Endothelial cell of umbilical vein (primary cell): ENCODE data around the gene SLC4A4. TPM values are rescaled to one million over a fixed set of nuclear protein-coding genes. Genes with fewer than 3 reads are reported as not detected.

Experiments used
- BruUV-seq: library from RNA; stranded (reverse); fragments of 400-500 nt; replicated peaks from 2 replicates; lab custom pipeline; 2021; lab: Mats Ljungman, UMichigan
- CTCF ChIA-PET: fragments of 300-600, 350-600 bp; sonication (Branson Sonifier 250); formaldehyde crosslinking; loops from one replicate; lab custom pipeline; 2021; ENCODE audit warnings: antibody characterized with exemption, inconsistent platforms; lab: Charles Lee
- POLR2A ChIA-PET: fragments of 300-600, 350-600 bp; sonication (Branson Sonifier 250); formaldehyde crosslinking; loops from one replicate; lab custom pipeline; 2021; ENCODE audit warnings: antibody characterized with exemption, inconsistent platforms; lab: Charles Lee
- DNase-seq: peaks from one replicate; pipeline ENCODE4 v3.0.0-alpha.2; 2011; ENCODE audit warnings: low read depth, low spot score
- FAIRE-seq: peaks from 2 replicates; lab custom pipeline; 2011; peaks lifted over from hg19 to GRCh38; lab: Jason Lieb, UNC
- H2AFZ ChIP-seq: 2 replicates; pipeline ENCODE4 v1.6.0; 2012; ENCODE audit warnings: low read depth, low read length, control low read depth, inconsistent platforms
- H3K27ac ChIP-seq: 2 replicates; pipeline ENCODE4 v1.5.1; 2011; ENCODE audit warnings: low read depth, mild to moderate bottlenecking, control low read depth, low read length, moderate library complexity; ENCODE audit not compliant: insufficient read depth
- H3K27me3 ChIP-seq, 2 experiments: 2 replicates each; pipeline versions ENCODE4 v1.6.0 to v1.6.1; 2011; ENCODE audit warnings: low read length in 2 of 2, mixed read lengths in 1 of 2; ENCODE audit not compliant: control insufficient read depth in 2 of 2, insufficient read depth in 2 of 2
- H3K36me3 ChIP-seq, 2 experiments: 2 replicates in 1 of 2; 3 replicates in 1 of 2; pipeline ENCODE4 v1.5.1; 2011; ENCODE audit warnings: low read length in 2 of 2, mild to moderate bottlenecking in 1 of 2, moderate library complexity in 1 of 2; ENCODE audit not compliant: control insufficient read depth in 2 of 2, insufficient read depth in 2 of 2; ENCODE audit errors: extremely low read depth in 1 of 2
- H3K4me1 ChIP-seq: 3 replicates; pipeline ENCODE4 v1.5.1; 2011; ENCODE audit warnings: mild to moderate bottlenecking, low read length; ENCODE audit not compliant: control insufficient read depth, insufficient read depth; ENCODE audit errors: extremely low read depth
- H3K4me2 ChIP-seq: 2 replicates; pipeline ENCODE4 v1.6.1; 2011; ENCODE audit warnings: low read length, control low read depth, mixed read lengths; ENCODE audit not compliant: insufficient read depth
- H3K4me3 ChIP-seq, 3 experiments: fragments of 200-600 bp in 1 of 3; sonication (generic), shearing (Covaris generic) in 1 of 3; replicated peaks in 1 of 3; 2 replicates each; pipeline ENCODE4 v1.5.1; 2011 to 2016; ENCODE audit warnings: control low read depth in 3 of 3, low read length in 3 of 3, mild to moderate bottlenecking in 2 of 3, inconsistent platforms in 1 of 3, low read depth in 1 of 3, moderate library complexity in 1 of 3; ENCODE audit not compliant: insufficient read depth in 1 of 3
- H3K79me2 ChIP-seq: 2 replicates; pipeline ENCODE4 v1.6.0; 2012; ENCODE audit warnings: low read length, inconsistent platforms; ENCODE audit not compliant: control insufficient read depth, insufficient read depth
- H3K9ac ChIP-seq: replicated peaks from 2 replicates; pipeline ENCODE3; 2011; ENCODE audit warnings: low read length, control low read depth; ENCODE audit not compliant: insufficient read depth; ENCODE audit errors: extremely low read depth
- H3K9me1 ChIP-seq: replicated peaks from 3 replicates; pipeline ENCODE4 v1.6.0; 2011; ENCODE audit warnings: mild to moderate bottlenecking, low read length; ENCODE audit not compliant: control insufficient read depth, insufficient read depth; ENCODE audit errors: extremely low read depth
- H3K9me3 ChIP-seq: replicated peaks from 2 replicates; pipeline ENCODE4 v1.5.1; 2012; ENCODE audit warnings: low read length, inconsistent platforms; ENCODE audit not compliant: control insufficient read depth, insufficient read depth
- H4K20me1 ChIP-seq: replicated peaks from 2 replicates; pipeline ENCODE3; 2011; ENCODE audit warnings: mild to moderate bottlenecking, low read length; ENCODE audit not compliant: control insufficient read depth, insufficient read depth; ENCODE audit errors: extremely low read depth
- CTCF ChIP-seq, 2 donors: IDR thresholded peaks; 1 replicate in 1 of 2; 2 replicates in 1 of 2; pipeline ENCODE4 v1.5.1; 2011; ENCODE audit warnings: low read length in 2 of 2, mild to moderate bottlenecking in 2 of 2, moderate library complexity in 2 of 2, control low read depth in 1 of 2, inconsistent platforms in 1 of 2, low read depth in 1 of 2; ENCODE audit not compliant: insufficient read depth in 1 of 2; ENCODE audit errors: extremely low read depth in 1 of 2
- EZH2 ChIP-seq: IDR thresholded peaks from 2 replicates; pipeline ENCODE4 v1.6.1; 2012; ENCODE audit warnings: borderline replicate concordance, low read depth, mild to moderate bottlenecking, moderate library complexity, low read length, inconsistent platforms; ENCODE audit not compliant: severe bottlenecking
- FOS ChIP-seq: IDR thresholded peaks from 2 replicates; pipeline ENCODE4 v1.6.1; 2011; ENCODE audit warnings: mild to moderate bottlenecking, low read length, moderate library complexity, borderline replicate concordance; ENCODE audit not compliant: insufficient read depth
- GATA2 ChIP-seq: IDR thresholded peaks from 2 replicates; pipeline ENCODE4 v1.7.0; 2011; ENCODE audit warnings: low read depth, mild to moderate bottlenecking, moderate library complexity, mixed read lengths, low read length; ENCODE audit not compliant: insufficient read length, insufficient read depth
- JUN ChIP-seq: IDR thresholded peaks from 2 replicates; pipeline ENCODE4 v1.6.1; 2011; ENCODE audit warnings: borderline replicate concordance, low read depth; ENCODE audit not compliant: insufficient read length, insufficient read depth
- MAX ChIP-seq: IDR thresholded peaks from 2 replicates; pipeline ENCODE4 v1.6.1; 2011; ENCODE audit not compliant: insufficient read depth, insufficient read length
- MYC ChIP-seq: IDR thresholded peaks from one replicate; pipeline ENCODE4 v1.6.1; 2011; ENCODE audit warnings: mild to moderate bottlenecking, low read depth, low read length
- POLR2AphosphoS5 ChIP-seq: IDR thresholded peaks from 2 replicates; pipeline ENCODE4 v1.6.1; 2012; ENCODE audit warnings: low read depth, mild to moderate bottlenecking, control low read depth, low read length, moderate library complexity; ENCODE audit not compliant: insufficient read depth
- dilution Hi-C: fragments of 300-500 bp; cut with MboI; formaldehyde crosslinking; loops from one replicate; pipeline ENCODE4 v1.15.0; 2019; ENCODE audit warnings: low sequenced_read_pairs; ENCODE audit not compliant: extremely low pct_ligation_motif_present
- intact Hi-C: fragments of 100-400 bp; cut with micrococcal nuclease; formaldehyde crosslinking; loops from one replicate; pipeline ENCODE4 v1.10.0; 2022
- polyA plus RNA-seq, 4 experiments: library from polyadenylated mRNA; depleted of rRNA in 3 of 4; stranded (reverse) in 3 of 4; unstranded in 1 of 4; fragments of >200 nt; gene quantifications; 2 replicates each; pipeline versions ENCODE4 v1.2.1 to v1.2.3, GENCODE V29; 2011 to 2012; ENCODE audit warnings: missing spikeins in 1 of 4
- total RNA-seq: library from RNA; stranded (reverse); gene quantifications from 2 replicates; pipeline ENCODE4 v1.2.3, GENCODE V29; 2021

SLC4A4 gene
- total and polyA plus RNA-seq, 2 donors (not counting 3 experiments of a cell fraction or from before 2014, with no cell fraction given), result not detected

GRCh38 chr4:71429106-71429505 lies 90.3 kb downstream of the SLC4A4 start:
- TF ChIP-seq MYC (no peak), CTCF (IDR thresholded peaks at IDR 0.05; ENCODE audit: extremely low read depth in 1 of 2, insufficient read depth in 1 of 2, low read depth in 1 of 2, low read length in 2 of 2) (no peak), FOS (no peak), POLR2AphosphoS5 (no peak), EZH2 (no peak), GATA2 (no peak)
- no peaks in the 10 kb centered on the region for H3K9me3 ChIP-seq
- H3K79me2 ChIP-seq, result no peaks in the 10 kb centered on the region
- CTCF ChIA-PET, result no interaction called here
- H3K4me1 ChIP-seq, result no peaks in the 10 kb centered on the region
- POLR2A ChIA-PET, result no interaction called here
- no peaks in the 10 kb centered on the region for H3K9me1 ChIP-seq
- H3K9ac ChIP-seq, result no peak overlapping the region
- DNase-seq (no peak), FAIRE-seq (no peak)
- H3K27ac ChIP-seq, result no peak overlapping the region
- H3K4me2 ChIP-seq, result no peak overlapping the region
- no peaks in the 10 kb centered on the region for H3K36me3 ChIP-seq
- dilution Hi-C loops, result no loop called here
- no peak overlapping the region for H3K4me3 ChIP-seq
- no peak overlapping the region for H2AFZ ChIP-seq
- intact Hi-C loops, result no loop called here
- H3K27me3 ChIP-seq, result no peaks in the 10 kb centered on the region
- no peaks in the 10 kb centered on the region for H4K20me1 ChIP-seq
- BruUV-seq, result no TSS peak

GRCh38 chr4:71429962-71430361 lies 91.1 kb downstream of the SLC4A4 start:
- FAIRE-seq, result no peak
- Histone ChIP-seq H2AFZ (no peak overlapping the region), H3K4me3 (no peak overlapping the region), H3K27ac (no peak overlapping the region), H3K9ac (no peak overlapping the region), H3K9me1 (no peaks in the 10 kb centered on the region), H3K9me3 (no peaks in the 10 kb centered on the region), H3K4me1 (no peaks in the 10 kb centered on the region), H4K20me1 (no peaks in the 10 kb centered on the region), H3K27me3 (no peaks in the 10 kb centered on the region), H3K79me2 (no peaks in the 10 kb centered on the region), H3K4me2 (no peak overlapping the region), H3K36me3 (no peaks in the 10 kb centered on the region)
- dilution Hi-C loops (no loop called here), intact Hi-C loops (no loop called here)
- no peak for TF ChIP-seq CTCF (IDR thresholded peaks at IDR 0.05; ENCODE audit: extremely low read depth in 1 of 2, insufficient read depth in 1 of 2, low read depth in 1 of 2, low read length in 2 of 2)
- TF ChIP-seq POLR2AphosphoS5, result no peak
- TF ChIP-seq MAX, result no peak
- no peak for TF ChIP-seq JUN
- POLR2A ChIA-PET, result no interaction called here
- DNase-seq, result no peak
- CTCF ChIA-PET, result no interaction called here
- BruUV-seq, result no TSS peak
